ENCODE results near the gene EPB41L4B.

The EPB41L4B gene

DNA sequence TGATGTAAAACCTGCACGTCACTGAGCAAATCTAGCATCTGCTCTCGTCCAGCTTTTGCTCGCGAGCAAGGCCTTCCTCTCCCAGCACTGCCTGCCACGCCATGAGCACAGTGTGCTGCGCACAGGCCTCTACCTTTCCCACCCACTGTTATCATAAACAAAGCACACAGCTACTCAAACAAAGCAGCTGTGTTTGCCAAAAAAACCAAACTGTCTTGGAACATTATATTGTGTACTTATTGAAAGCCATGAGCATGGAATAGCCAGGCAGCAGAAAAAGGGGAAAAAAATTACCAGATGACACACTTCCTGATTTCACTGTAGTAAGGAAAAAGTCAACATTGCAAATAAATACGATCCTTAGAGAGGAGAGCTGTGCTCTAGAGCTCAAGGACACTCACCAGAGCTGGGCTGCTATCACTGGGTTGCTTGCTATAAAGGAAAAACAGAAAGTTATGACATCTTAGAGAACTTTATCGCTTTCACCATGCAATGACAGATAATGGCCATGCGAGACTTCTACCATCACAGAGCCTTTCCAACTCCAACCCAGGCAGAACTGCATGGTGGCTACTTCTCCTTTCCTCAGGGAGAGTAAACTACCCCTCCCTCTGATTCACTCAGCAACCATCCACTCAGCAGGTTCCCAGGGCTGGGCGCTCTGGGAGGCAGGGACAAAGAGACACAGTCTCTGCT is 69.6 kb downstream of the EPB41L4B start:
- FAIRE-seq (no peak), DNase-seq (ENCODE audit: insufficient read length, low spot score) (no peak)
- TF ChIP-seq, protein P1, sequence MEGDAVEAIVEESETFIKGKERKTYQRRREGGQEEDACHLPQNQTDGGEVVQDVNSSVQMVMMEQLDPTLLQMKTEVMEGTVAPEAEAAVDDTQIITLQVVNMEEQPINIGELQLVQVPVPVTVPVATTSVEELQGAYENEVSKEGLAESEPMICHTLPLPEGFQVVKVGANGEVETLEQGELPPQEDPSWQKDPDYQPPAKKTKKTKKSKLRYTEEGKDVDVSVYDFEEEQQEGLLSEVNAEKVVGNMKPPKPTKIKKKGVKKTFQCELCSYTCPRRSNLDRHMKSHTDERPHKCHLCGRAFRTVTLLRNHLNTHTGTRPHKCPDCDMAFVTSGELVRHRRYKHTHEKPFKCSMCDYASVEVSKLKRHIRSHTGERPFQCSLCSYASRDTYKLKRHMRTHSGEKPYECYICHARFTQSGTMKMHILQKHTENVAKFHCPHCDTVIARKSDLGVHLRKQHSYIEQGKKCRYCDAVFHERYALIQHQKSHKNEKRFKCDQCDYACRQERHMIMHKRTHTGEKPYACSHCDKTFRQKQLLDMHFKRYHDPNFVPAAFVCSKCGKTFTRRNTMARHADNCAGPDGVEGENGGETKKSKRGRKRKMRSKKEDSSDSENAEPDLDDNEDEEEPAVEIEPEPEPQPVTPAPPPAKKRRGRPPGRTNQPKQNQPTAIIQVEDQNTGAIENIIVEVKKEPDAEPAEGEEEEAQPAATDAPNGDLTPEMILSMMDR (IDR thresholded peaks at IDR 0.05; ENCODE audit: insufficient read depth, missing control alignments): no peak

GRCh38 chr9:109250771-109251079 is 70.1 kb downstream of the EPB41L4B start:
- TF ChIP-seq, protein P1 (IDR thresholded peaks at IDR 0.05; ENCODE audit: insufficient read depth, missing control alignments): no peak
- no peak for FAIRE-seq
- no peak for DNase-seq (ENCODE audit: insufficient read length, low spot score)

- TF ChIP-seq, protein P1 (IDR thresholded peaks at IDR 0.05; ENCODE audit: insufficient read depth, missing control alignments): no peak
- FAIRE-seq (no peak), DNase-seq (ENCODE audit: insufficient read length, low spot score) (no peak)
These were observed 70.5 kb downstream of the EPB41L4B start for GRCh38 chr9:109250311-109250741.

DNA sequence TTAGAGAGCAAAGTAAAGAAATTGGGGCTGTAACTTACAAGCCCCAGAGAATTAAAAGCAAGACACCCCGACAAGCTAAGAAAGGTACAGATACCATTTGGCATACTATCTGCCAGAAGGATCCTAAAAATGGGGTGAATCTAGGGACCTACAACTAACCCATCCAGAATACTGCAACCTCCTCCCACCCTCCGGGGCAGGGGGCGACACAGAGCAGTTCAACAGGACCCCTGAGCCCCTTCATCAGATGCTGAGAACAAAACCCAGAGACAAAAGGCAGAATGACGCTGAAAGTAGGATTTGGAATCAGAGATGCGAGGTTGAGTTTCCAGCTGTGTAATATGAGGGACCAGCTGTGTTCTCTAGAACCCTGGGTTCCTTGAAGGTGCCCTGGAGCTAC is 71.2 kb downstream of the EPB41L4B start:
- TF ChIP-seq, protein P1 (IDR thresholded peaks at IDR 0.05; ENCODE audit: insufficient read depth, missing control alignments): no peak
- FAIRE-seq (no peak), DNase-seq (ENCODE audit: insufficient read length, low spot score) (no peak)

GRCh38 chr9:109248133-109248581 is 72.7 kb downstream of the EPB41L4B start:
- FAIRE-seq (no peak), DNase-seq (ENCODE audit: insufficient read length, low spot score) (no peak)
- TF ChIP-seq, protein P1 (IDR thresholded peaks at IDR 0.05; ENCODE audit: insufficient read depth, missing control alignments): no peak

- TF ChIP-seq, protein P1 (IDR thresholded peaks at IDR 0.05; ENCODE audit: insufficient read depth, missing control alignments): no peak
- FAIRE-seq (no peak), DNase-seq (ENCODE audit: insufficient read length, low spot score) (no peak)
These were observed 73.6 kb downstream of the EPB41L4B start for GRCh38 chr9:109247228-109247627.

- DNase-seq (ENCODE audit: insufficient read length, low spot score) (no peak), FAIRE-seq (no peak)
- TF ChIP-seq, protein P1 (IDR thresholded peaks at IDR 0.05; ENCODE audit: insufficient read depth, missing control alignments): no peak
These were observed 74.3 kb downstream of the EPB41L4B start for GRCh38 chr9:109246533-109246932.
